ENCODE results near the gene SMCHD1.

DNA sequence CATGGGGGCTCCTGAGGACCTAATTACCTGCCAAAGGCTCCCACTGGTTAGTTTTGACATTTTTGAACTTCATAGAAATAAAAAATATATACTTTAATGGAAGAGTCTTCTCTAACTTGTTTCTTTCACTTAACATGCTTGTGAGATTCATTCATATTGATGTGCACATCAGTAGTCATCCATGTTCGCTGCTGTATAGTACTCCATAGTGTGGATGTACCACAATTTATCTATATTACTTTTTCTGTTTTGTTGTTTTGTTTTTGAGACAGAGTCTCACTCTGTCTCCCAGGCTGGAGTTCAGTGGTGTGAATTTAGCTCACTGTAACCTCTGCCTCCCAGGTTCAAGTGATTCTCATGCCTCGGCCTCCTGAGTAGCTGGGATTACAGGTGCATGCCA, 168.4 kb downstream of the SMCHD1 start:
- TF ChIP-seq FOXK2 (IDR thresholded peaks at IDR 0.05) (no peak), BHLHE40 (IDR thresholded peaks at IDR 0.05; ENCODE audit: borderline replicate concordance) (no peak), SP1 (IDR thresholded peaks at IDR 0.05) (no peak), NFRKB (IDR thresholded peaks at IDR 0.05) (no peak), ZNF384 (IDR thresholded peaks at IDR 0.05) (no peak), ELF4 (IDR thresholded peaks at IDR 0.05) (no peak), CTBP1 (IDR thresholded peaks at IDR 0.05; ENCODE audit: borderline replicate concordance) (no peak), FOXM1 (IDR thresholded peaks at IDR 0.05; ENCODE audit: borderline replicate concordance) (no peak), L3MBTL2 (conservative IDR thresholded peaks at IDR 0.05) (no peak), ARNT (IDR thresholded peaks at IDR 0.05) (no peak), LEF1 (IDR thresholded peaks at IDR 0.05; ENCODE audit: borderline replicate concordance) (no peak)
- TF ChIP-seq, protein P1, sequence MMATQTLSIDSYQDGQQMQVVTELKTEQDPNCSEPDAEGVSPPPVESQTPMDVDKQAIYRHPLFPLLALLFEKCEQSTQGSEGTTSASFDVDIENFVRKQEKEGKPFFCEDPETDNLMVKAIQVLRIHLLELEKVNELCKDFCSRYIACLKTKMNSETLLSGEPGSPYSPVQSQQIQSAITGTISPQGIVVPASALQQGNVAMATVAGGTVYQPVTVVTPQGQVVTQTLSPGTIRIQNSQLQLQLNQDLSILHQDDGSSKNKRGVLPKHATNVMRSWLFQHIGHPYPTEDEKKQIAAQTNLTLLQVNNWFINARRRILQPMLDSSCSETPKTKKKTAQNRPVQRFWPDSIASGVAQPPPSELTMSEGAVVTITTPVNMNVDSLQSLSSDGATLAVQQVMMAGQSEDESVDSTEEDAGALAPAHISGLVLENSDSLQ (IDR thresholded peaks at IDR 0.05) = no peak

All from HEK293T (cell line).